Tibial artery (tissue), 4 donors: ENCODE results near the gene NUDCD2.
"Not testable (repeated sequence)": the region's sequence is repeated elsewhere in the genome, so short reads cannot be mapped to it uniquely, and the experiment has no call there.

Experiments
- DNase-seq, 2 donors: peaks; one replicate each; pipeline ENCODE4 v3.0.0-alpha.2; 2019
- H3K27ac ChIP-seq, 2 donors: fragments of 200-600 bp; sonication (generic) in 1 of 2; 1 replicate in 1 of 2; 2 replicates in 1 of 2; pipeline ENCODE4 v1.5.1; 2018 to 2019; ENCODE audit warnings: mild to moderate bottlenecking in 1 of 2
- H3K27me3 ChIP-seq, 2 donors: fragments of 200-600 bp; sonication (generic) in 1 of 2; one replicate each; pipeline versions ENCODE4 v1.5.1 to v1.6.0; 2016 to 2019
- H3K36me3 ChIP-seq, 3 donors: fragments of 200-600 bp; sonication (generic) in 2 of 3; one replicate each; pipeline ENCODE4 v1.5.1; 2016 to 2019; ENCODE audit warnings: mild to moderate bottlenecking in 2 of 3
- H3K4me1 ChIP-seq, 4 donors: fragments of 200-600 bp; sonication (generic) in 2 of 4; 1 replicate in 3 of 4; 2 replicates in 1 of 4; pipeline ENCODE4 v1.5.1; 2016 to 2019
- H3K4me3 ChIP-seq, 2 donors: fragments of 200-600 bp; sonication (generic) in 1 of 2; 1 replicate in 1 of 2; 2 replicates in 1 of 2; pipeline ENCODE4 v1.5.1; 2018 to 2019; ENCODE audit warnings: mild to moderate bottlenecking in 2 of 2
- H3K9me3 ChIP-seq, 3 donors: fragments of 200-600 bp; sonication (generic) in 1 of 3; one replicate each; pipeline ENCODE4 v1.5.1; 2016 to 2019
- intact Hi-C: fragments of 100-400 bp; cut with DNase I; formaldehyde crosslinking; loops from one replicate; pipeline ENCODE4 v1.15.0; 2023; ENCODE audit warnings: low total_unique reads
- TF ChIP-seq, protein P1 (sequence below), 2 experiments: fragments of 200-600 bp in 1 of 2; fragments of 450-650 bp in 1 of 2; IDR thresholded peaks; one replicate each; pipeline ENCODE4 v1.5.1; 2017 to 2019; ENCODE audit warnings: antibody characterized with exemption in 2 of 2, mild to moderate bottlenecking in 1 of 2, moderate library complexity in 1 of 2

Gene NUDCD2

DNA sequence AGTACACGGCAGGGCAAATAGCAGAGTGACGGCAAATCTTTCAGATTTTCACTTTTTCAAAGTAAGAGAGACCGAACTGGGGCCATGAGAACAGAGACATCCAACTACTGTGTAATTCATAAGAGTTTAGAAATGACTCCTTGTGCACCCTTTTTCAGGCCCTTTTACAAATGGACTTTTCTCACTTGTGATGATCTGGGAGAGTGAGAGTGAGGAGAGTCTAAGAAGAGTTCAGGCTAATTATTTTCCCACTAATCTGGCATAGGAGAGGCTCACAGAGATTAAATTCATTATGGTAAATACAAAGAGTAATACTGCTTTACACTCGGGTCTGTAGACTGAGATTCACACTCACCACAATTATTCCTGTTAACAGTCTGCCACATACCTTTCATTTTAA, 23.4 kb downstream of the NUDCD2 start:
- Histone ChIP-seq H3K4me1 (peaks cover 0 to 32% (median 11%) of the 10 kb centered on the region in 4 donors), H3K4me3 (peak overlapping the region in 1 of 2 donors; percentile 95), H3K27ac (peak overlapping the region; percentile 87 to 93), H3K36me3 (peaks cover 4 to 7% (median 5%) of the 10 kb centered on the region in 3 donors), H3K9me3 (no peaks in the 10 kb centered on the region), H3K27me3 (no peaks in the 10 kb centered on the region)
- intact Hi-C loops: no loop called here
- no peak for DNase-seq
- TF ChIP-seq, protein P1, sequence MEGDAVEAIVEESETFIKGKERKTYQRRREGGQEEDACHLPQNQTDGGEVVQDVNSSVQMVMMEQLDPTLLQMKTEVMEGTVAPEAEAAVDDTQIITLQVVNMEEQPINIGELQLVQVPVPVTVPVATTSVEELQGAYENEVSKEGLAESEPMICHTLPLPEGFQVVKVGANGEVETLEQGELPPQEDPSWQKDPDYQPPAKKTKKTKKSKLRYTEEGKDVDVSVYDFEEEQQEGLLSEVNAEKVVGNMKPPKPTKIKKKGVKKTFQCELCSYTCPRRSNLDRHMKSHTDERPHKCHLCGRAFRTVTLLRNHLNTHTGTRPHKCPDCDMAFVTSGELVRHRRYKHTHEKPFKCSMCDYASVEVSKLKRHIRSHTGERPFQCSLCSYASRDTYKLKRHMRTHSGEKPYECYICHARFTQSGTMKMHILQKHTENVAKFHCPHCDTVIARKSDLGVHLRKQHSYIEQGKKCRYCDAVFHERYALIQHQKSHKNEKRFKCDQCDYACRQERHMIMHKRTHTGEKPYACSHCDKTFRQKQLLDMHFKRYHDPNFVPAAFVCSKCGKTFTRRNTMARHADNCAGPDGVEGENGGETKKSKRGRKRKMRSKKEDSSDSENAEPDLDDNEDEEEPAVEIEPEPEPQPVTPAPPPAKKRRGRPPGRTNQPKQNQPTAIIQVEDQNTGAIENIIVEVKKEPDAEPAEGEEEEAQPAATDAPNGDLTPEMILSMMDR (IDR thresholded peaks at IDR 0.05): no peak

DNA sequence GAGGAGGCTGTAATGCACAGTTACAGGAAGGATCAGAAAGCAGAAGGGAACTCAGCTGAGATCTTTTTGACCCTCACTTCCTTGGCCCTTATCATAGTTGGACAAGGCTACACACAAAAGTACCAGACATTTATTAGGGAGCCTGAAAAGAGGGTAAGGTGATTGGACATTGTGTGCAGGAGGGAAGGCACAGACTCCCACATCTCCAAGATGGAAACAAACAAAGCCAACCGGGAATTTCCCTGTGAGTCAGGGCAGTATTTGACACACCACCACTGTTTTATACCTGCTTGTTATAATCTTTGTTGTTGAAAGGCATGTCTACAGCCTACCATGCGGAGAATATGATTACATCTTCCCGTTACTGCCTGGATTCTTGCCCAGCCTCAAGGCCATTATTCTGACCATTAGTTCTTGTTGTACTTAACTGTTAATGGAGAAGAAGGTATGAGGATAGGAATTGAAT, 25.5 kb downstream of the NUDCD2 start:
- Histone ChIP-seq H3K27ac (no peak overlapping the region), H3K4me3 (no peak overlapping the region), H3K27me3 (no peaks in the 10 kb centered on the region), H3K4me1 (peaks cover 0 to 20% (median 8%) of the 10 kb centered on the region in 4 donors), H3K36me3 (no peaks in the 10 kb centered on the region), H3K9me3 (no peaks in the 10 kb centered on the region)
- intact Hi-C loops: no loop called here
- DNase-seq: no peak
- TF ChIP-seq, protein P1 (IDR thresholded peaks at IDR 0.05): no peak

DNA sequence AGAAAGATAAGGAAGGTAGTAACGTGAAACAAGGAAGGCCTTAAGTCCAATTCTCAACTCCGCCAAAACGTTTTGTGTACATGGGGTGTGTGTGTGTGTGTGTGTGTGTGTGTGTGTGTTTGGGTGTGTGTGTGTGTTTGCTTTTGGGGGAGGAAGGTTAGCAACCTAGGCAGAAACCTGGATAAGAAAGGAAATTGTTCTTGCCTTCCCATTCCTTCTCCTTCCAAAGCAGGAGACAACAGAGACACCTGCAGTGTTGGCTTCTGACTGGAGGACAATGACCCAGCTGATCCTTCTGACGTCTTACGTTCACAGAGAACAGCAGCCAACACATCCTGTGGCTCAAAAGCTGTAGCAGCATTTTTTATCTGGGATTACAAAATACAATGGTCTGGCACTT, 26.6 kb downstream of the NUDCD2 start:
- H3K4me3 ChIP-seq: no peak overlapping the region
- H3K27me3 ChIP-seq: no peaks in the 10 kb centered on the region
- no peak for DNase-seq
- no peak overlapping the region for H3K27ac ChIP-seq
- no peaks in the 10 kb centered on the region for H3K9me3 ChIP-seq
- TF ChIP-seq, protein P1 (IDR thresholded peaks at IDR 0.05): no peak
- H3K36me3 ChIP-seq: no peaks in the 10 kb centered on the region
- intact Hi-C loops: no loop called here
- H3K4me1 ChIP-seq: peaks cover 0 to 8% (median 2%) of the 10 kb centered on the region in 4 donors

DNA sequence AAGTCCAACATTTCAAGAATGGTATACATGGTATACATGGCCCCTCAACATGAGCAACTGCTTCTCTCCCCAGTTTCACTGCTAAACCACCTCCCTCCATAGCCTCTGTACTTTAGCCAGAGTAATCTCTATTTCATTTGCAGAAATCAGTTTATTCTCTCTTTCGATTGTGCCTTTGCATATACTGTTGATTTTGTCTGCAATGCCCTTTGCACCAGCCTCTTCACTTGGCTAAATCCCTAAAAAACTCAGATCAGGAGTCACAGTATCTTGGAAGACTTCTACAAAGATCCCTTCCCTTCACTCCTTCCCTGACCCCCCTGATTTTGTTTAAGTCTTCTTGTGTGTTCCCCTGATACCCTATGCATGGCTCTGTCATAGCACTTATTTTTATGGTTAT, 27.4 kb downstream of the NUDCD2 start:
- TF ChIP-seq, protein P1 (IDR thresholded peaks at IDR 0.05): no peak
- H3K27me3 ChIP-seq: no peaks in the 10 kb centered on the region
- H3K4me3 ChIP-seq: no peak overlapping the region
- no peaks in the 10 kb centered on the region for H3K36me3 ChIP-seq
- no peak for DNase-seq
- peaks cover 0 to 5% (median 1%) of the 10 kb centered on the region in 4 donors for H3K4me1 ChIP-seq
- no peak overlapping the region for H3K27ac ChIP-seq
- no peaks in the 10 kb centered on the region for H3K9me3 ChIP-seq
- intact Hi-C loops: no loop called here

DNA sequence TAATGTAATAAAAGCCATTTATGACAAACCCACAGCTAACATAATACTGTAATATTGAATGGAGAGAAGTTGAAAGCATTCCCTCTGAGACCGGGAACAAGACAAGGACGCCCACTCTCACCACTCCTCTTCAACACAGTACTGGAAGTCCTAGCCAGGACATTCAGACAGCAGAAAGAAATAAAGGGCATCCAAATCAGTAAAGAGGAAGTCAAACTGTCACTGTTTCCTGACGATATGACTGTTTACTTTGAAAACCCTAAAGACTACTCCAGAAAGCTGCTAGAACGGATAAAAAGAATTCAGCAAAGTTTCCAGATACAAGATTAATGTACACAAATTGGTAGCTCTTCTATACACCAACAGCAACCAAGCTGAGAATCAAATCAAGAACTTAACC, 33.8 kb downstream of the NUDCD2 start:
- intact Hi-C loops, H3K36me3 ChIP-seq, H3K4me3 ChIP-seq, H3K27ac ChIP-seq, DNase-seq, H3K9me3 ChIP-seq, H3K4me1 ChIP-seq, H3K27me3 ChIP-seq: not testable (repeated sequence)

DNA sequence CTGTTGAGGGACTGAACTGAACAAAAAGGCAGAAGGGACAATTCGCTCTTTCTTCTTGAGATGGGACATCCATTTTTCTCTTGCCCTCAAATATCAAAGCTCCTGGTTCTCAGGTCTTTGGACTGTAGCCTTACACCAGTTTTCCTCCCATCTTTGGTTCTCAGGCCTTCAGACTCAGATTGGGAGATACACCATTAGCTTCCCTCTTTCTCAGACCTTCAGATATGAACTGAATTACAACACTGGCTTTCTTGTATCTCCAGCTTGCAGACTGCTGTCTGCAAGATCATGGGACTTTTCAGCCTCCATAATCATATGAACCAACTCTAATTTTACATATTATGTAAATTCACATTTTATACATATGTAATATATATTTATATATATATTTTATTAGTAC, 35.1 kb downstream of the NUDCD2 start:
- intact Hi-C loops: no loop called here
- no peak for DNase-seq
- Histone ChIP-seq H3K4me1 (no peaks in the 10 kb centered on the region), H3K36me3 (no peaks in the 10 kb centered on the region), H3K4me3 (no peak overlapping the region), H3K27ac (no peak overlapping the region), H3K27me3 (no peaks in the 10 kb centered on the region), H3K9me3 (no peaks in the 10 kb centered on the region)
- TF ChIP-seq, protein P1 (IDR thresholded peaks at IDR 0.05): no peak

DNA sequence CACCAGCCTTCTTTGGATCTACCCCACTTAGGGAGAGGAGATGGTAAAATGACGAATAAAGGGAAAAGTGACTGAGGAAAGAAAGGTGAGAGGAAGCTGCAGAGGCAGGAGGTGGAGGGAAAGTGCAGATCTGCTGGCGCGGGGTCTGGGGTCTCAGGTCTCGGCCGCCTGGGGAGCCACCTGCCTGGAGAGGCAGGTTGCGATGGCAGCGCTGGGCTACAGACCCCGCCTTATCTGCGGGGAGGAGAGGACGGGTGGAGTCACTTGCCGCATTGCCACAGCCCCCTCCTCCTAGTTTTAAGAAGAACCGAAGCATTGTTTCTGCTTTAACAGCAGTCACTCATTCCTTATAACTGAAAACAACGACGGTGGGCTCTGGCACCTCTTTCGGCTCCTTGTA, 44.2 kb downstream of the NUDCD2 start:
- H3K4me1 ChIP-seq, H3K27ac ChIP-seq, DNase-seq, intact Hi-C loops, H3K36me3 ChIP-seq, H3K9me3 ChIP-seq, H3K4me3 ChIP-seq: not testable (repeated sequence)
- peaks cover 0 to 10% of the 10 kb centered on the region in 2 donors for H3K27me3 ChIP-seq
